OCI-LY1 (cell line): Measurements from ENCODE around the gene ZNF37A.

ENCODE experiments used
- H2AFZ ChIP-seq: fragments of 200-600 bp; sonication (generic), shearing (Covaris generic); 2 replicates; pipeline ENCODE4 v1.6.0; 2014; ENCODE audit warnings: antibody characterized with exemption, mild to moderate bottlenecking, low read length
- H3F3A ChIP-seq: fragments of 200-600 bp; sonication (generic), shearing (Covaris generic); 2 replicates; pipeline ENCODE4 v1.6.0; 2014; ENCODE audit warnings: mild to moderate bottlenecking, antibody characterized with exemption, low read length, moderate library complexity; ENCODE audit not compliant: insufficient read depth
- H3K27ac ChIP-seq: fragments of 200-600 bp; sonication (generic); 2 replicates; pipeline ENCODE4 v1.5.1; 2014; ENCODE audit warnings: low read length, mixed run types, mild to moderate bottlenecking, low read depth; ENCODE audit not compliant: poor library complexity, severe bottlenecking
- H3K27me3 ChIP-seq: fragments of 200-600 bp; sonication (generic); 2 replicates; pipeline ENCODE4 v1.6.0; 2014; ENCODE audit warnings: antibody characterized with exemption, mild to moderate bottlenecking, low read length, moderate library complexity; ENCODE audit not compliant: insufficient read depth
- H3K36me3 ChIP-seq: fragments of 200-600 bp; sonication (generic); 2 replicates; pipeline ENCODE4 v1.6.1; 2014; ENCODE audit warnings: mild to moderate bottlenecking, antibody characterized with exemption, low read length, moderate library complexity, mixed read lengths; ENCODE audit not compliant: insufficient read depth
- H3K4me1 ChIP-seq: fragments of 200-600 bp; sonication (generic); 2 replicates; pipeline ENCODE4 v1.5.1; 2014; ENCODE audit warnings: mild to moderate bottlenecking, low read length, moderate library complexity; ENCODE audit not compliant: insufficient read depth, severe bottlenecking
- H3K4me2 ChIP-seq: fragments of 200-600 bp; sonication (generic), shearing (Covaris generic); 2 replicates; pipeline ENCODE4 v1.6.1; 2014; ENCODE audit warnings: low read length
- H3K4me3 ChIP-seq: fragments of 200-600 bp; sonication (generic); 2 replicates; pipeline ENCODE4 v1.5.1; 2014; ENCODE audit warnings: low read length, low read depth, mild to moderate bottlenecking, mixed read lengths; ENCODE audit not compliant: poor library complexity, severe bottlenecking
- H3K79me2 ChIP-seq: fragments of 200-600 bp; shearing (Covaris generic); 2 replicates; pipeline ENCODE4 v1.6.1; 2016; ENCODE audit warnings: mixed run types, low read length, mixed read lengths; ENCODE audit not compliant: insufficient read depth
- H3K9ac ChIP-seq: fragments of 200-600 bp; sonication (generic), shearing (Covaris generic); 2 replicates; pipeline ENCODE4 v1.6.1; 2014; ENCODE audit warnings: mild to moderate bottlenecking, low read length, mixed read lengths
- H3K9me2 ChIP-seq: fragments of 200-600 bp; sonication (generic), shearing (Covaris generic); 2 replicates; pipeline ENCODE4 v1.6.1; 2014; ENCODE audit warnings: low read depth, mild to moderate bottlenecking, low read length, mixed read lengths
- H3K9me3 ChIP-seq: fragments of 200-600 bp; shearing (Covaris generic); 2 replicates; pipeline ENCODE4 v1.6.1; 2014; ENCODE audit warnings: low read length, mixed read lengths
- H4K20me1 ChIP-seq: fragments of 200-600 bp; sonication (generic), shearing (Covaris generic); 2 replicates; pipeline ENCODE4 v1.6.0; 2016; ENCODE audit warnings: mild to moderate bottlenecking, low read length; ENCODE audit not compliant: insufficient read depth
- EZH2 ChIP-seq: fragments of 200-600 bp; sonication (generic), shearing (Covaris generic); IDR thresholded peaks from 2 replicates; pipeline ENCODE4 v1.8.0; 2017; ENCODE audit warnings: borderline replicate concordance, mixed run types, mild to moderate bottlenecking, antibody characterized with exemption, low read length, moderate library complexity, mixed read lengths
- TF ChIP-seq, protein P1 (sequence below): fragments of 200-600 bp; sonication (generic), shearing (Covaris generic); IDR thresholded peaks from 2 replicates; pipeline ENCODE4 v1.5.1; 2017; ENCODE audit warnings: mild to moderate bottlenecking, antibody characterized with exemption, low read length, moderate library complexity, mixed read lengths

The ZNF37A gene

GRCh38 chr10:38119038-38119437, 24.9 kb downstream of the ZNF37A start:
- Histone ChIP-seq H3K9me2 (no peaks in the 10 kb centered on the region), H3K36me3 (peaks cover 53% of the 10 kb centered on the region), H4K20me1 (no peaks in the 10 kb centered on the region), H2AFZ (no peak overlapping the region), H3K4me1 (no peaks in the 10 kb centered on the region), H3K9me3 (peaks cover 66% of the 10 kb centered on the region), H3K9ac (no peak overlapping the region), H3K4me3 (no peak overlapping the region), H3K27me3 (no peaks in the 10 kb centered on the region), H3K79me2 (no peaks in the 10 kb centered on the region), H3K4me2 (no peak overlapping the region), H3F3A (no peaks in the 10 kb centered on the region), H3K27ac (no peak overlapping the region)
- TF ChIP-seq, protein P1, sequence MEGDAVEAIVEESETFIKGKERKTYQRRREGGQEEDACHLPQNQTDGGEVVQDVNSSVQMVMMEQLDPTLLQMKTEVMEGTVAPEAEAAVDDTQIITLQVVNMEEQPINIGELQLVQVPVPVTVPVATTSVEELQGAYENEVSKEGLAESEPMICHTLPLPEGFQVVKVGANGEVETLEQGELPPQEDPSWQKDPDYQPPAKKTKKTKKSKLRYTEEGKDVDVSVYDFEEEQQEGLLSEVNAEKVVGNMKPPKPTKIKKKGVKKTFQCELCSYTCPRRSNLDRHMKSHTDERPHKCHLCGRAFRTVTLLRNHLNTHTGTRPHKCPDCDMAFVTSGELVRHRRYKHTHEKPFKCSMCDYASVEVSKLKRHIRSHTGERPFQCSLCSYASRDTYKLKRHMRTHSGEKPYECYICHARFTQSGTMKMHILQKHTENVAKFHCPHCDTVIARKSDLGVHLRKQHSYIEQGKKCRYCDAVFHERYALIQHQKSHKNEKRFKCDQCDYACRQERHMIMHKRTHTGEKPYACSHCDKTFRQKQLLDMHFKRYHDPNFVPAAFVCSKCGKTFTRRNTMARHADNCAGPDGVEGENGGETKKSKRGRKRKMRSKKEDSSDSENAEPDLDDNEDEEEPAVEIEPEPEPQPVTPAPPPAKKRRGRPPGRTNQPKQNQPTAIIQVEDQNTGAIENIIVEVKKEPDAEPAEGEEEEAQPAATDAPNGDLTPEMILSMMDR: no peak
- TF ChIP-seq EZH2: no peak

DNA sequence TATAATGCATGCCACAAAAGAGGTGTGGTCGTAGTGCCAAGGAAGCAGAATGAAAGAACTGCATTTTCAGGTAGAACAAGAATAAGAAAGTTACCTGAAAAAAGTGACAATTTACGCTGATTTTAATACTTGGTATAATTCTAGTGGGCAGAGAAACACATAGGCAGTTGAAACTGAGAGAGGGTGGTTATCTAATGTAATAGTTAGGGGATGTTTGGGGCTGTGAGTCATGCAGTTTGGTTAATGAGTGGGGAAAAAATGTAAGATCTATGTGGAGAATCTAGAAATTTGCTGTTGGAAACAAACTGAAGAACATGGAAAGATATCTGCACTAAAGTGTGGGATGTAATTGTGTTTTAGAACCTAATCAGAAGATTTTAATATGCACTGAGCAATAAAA, 33.7 kb downstream of the ZNF37A start:
- no peak overlapping the region for H3K4me3 ChIP-seq
- H3K36me3 ChIP-seq: no peaks in the 10 kb centered on the region
- H2AFZ ChIP-seq: no peak overlapping the region
- H3K9ac ChIP-seq: no peak overlapping the region
- peaks cover 10% of the 10 kb centered on the region for H3K9me3 ChIP-seq
- TF ChIP-seq, protein P1: no peak
- no peak for TF ChIP-seq EZH2
- H3K79me2 ChIP-seq: no peaks in the 10 kb centered on the region
- H3K9me2 ChIP-seq: no peaks in the 10 kb centered on the region
- no peak overlapping the region for H3K4me2 ChIP-seq
- H3K27ac ChIP-seq: no peak overlapping the region
- no peaks in the 10 kb centered on the region for H3K4me1 ChIP-seq
- no peaks in the 10 kb centered on the region for H3F3A ChIP-seq
- no peaks in the 10 kb centered on the region for H4K20me1 ChIP-seq
- no peaks in the 10 kb centered on the region for H3K27me3 ChIP-seq

- Histone ChIP-seq H3K36me3 (no peaks in the 10 kb centered on the region), H3K4me3 (no peak overlapping the region), H3K9ac (no peak overlapping the region), H3K9me2 (no peaks in the 10 kb centered on the region), H3K9me3 (no peaks in the 10 kb centered on the region), H3K4me2 (no peak overlapping the region), H3K27ac (no peak overlapping the region), H3K79me2 (no peaks in the 10 kb centered on the region), H4K20me1 (no peaks in the 10 kb centered on the region), H2AFZ (no peak overlapping the region), H3K4me1 (no peaks in the 10 kb centered on the region), H3K27me3 (no peaks in the 10 kb centered on the region), H3F3A (no peaks in the 10 kb centered on the region)
- no peak for TF ChIP-seq EZH2
- TF ChIP-seq, protein P1: no peak
Observed at GRCh38 chr10:38143587-38143986, 49.5 kb downstream of the ZNF37A start.
